Thyroid gland (tissue), 4 donors: Measurements from ENCODE around the gene RERG.

Experiments
- POLR2A ChIP-seq, 2 donors: fragments of 450-650 bp; IDR thresholded peaks; one replicate each; pipeline ENCODE4 v1.6.1; 2017; ENCODE audit warnings: antibody characterized with exemption in 2 of 2, mild to moderate bottlenecking in 2 of 2, moderate library complexity in 1 of 2
- TF ChIP-seq, protein P1 (sequence below), 6 experiments: fragments of 200-600 bp in 3 of 6; fragments of 450-650 bp in 3 of 6; sonication (generic) in 3 of 6; IDR thresholded peaks; one replicate each; pipeline ENCODE4 v1.5.1; 2016 to 2019; ENCODE audit warnings: antibody characterized with exemption in 6 of 6, mild to moderate bottlenecking in 2 of 6, inconsistent platforms in 1 of 6, moderate library complexity in 1 of 6

- TF ChIP-seq, protein P1, sequence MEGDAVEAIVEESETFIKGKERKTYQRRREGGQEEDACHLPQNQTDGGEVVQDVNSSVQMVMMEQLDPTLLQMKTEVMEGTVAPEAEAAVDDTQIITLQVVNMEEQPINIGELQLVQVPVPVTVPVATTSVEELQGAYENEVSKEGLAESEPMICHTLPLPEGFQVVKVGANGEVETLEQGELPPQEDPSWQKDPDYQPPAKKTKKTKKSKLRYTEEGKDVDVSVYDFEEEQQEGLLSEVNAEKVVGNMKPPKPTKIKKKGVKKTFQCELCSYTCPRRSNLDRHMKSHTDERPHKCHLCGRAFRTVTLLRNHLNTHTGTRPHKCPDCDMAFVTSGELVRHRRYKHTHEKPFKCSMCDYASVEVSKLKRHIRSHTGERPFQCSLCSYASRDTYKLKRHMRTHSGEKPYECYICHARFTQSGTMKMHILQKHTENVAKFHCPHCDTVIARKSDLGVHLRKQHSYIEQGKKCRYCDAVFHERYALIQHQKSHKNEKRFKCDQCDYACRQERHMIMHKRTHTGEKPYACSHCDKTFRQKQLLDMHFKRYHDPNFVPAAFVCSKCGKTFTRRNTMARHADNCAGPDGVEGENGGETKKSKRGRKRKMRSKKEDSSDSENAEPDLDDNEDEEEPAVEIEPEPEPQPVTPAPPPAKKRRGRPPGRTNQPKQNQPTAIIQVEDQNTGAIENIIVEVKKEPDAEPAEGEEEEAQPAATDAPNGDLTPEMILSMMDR (IDR thresholded peaks at IDR 0.05) = no peak
- TF ChIP-seq POLR2A (IDR thresholded peaks at IDR 0.05) = no peak
Observed at GRCh38 chr12:15152868-15153267, 68.3 kb downstream of the RERG start.
